ENCODE results near the gene PXK.

DNA sequence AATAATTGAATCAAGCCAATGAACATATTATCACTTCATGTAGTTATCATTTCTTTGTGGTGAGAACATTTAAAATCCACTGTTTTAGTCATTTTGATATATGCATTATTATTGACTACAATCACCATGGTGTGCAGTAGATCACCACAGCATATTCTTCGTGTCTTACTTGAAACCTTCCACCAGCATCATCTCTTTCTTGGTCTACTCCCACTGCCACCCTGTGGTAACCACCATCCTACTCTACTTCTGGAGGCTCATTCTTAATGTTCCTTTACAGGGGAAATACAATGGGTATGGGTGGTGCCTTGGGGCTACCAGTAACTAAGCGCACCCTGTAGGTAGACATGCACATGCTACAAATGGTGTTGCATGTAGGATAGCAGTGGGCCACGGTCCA lies 25.4 kb downstream of the PXK start:
- TF ChIP-seq, protein P1, sequence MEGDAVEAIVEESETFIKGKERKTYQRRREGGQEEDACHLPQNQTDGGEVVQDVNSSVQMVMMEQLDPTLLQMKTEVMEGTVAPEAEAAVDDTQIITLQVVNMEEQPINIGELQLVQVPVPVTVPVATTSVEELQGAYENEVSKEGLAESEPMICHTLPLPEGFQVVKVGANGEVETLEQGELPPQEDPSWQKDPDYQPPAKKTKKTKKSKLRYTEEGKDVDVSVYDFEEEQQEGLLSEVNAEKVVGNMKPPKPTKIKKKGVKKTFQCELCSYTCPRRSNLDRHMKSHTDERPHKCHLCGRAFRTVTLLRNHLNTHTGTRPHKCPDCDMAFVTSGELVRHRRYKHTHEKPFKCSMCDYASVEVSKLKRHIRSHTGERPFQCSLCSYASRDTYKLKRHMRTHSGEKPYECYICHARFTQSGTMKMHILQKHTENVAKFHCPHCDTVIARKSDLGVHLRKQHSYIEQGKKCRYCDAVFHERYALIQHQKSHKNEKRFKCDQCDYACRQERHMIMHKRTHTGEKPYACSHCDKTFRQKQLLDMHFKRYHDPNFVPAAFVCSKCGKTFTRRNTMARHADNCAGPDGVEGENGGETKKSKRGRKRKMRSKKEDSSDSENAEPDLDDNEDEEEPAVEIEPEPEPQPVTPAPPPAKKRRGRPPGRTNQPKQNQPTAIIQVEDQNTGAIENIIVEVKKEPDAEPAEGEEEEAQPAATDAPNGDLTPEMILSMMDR (IDR thresholded peaks at IDR 0.05): no peak
- no peak for TF ChIP-seq POLR2A (IDR thresholded peaks at IDR 0.05)

All from tibial nerve (tissue), 3 donors.